ENCODE results near the gene CACNB2. TPM values are rescaled to one million over a fixed set of nuclear protein-coding genes. Genes with fewer than 3 reads are reported as not detected.

The CACNB2 gene
- total and polyA plus RNA-seq, 2 donors (not counting 3 experiments of a cell fraction or from before 2014, with no cell fraction given) = not detected

GRCh38 chr10:18230794-18231193, 90.6 kb downstream of the CACNB2 start:
- H3K27me3 ChIP-seq (ENCODE audit: control insufficient read depth in 2 of 2, insufficient read depth in 2 of 2, low read length in 2 of 2) = no peaks in the 10 kb centered on the region
- intact Hi-C loops (cut with micrococcal nuclease) = no loop called here
- no peak for FAIRE-seq
- H3K4me1 ChIP-seq (ENCODE audit: control insufficient read depth, extremely low read depth, insufficient read depth, low read length) = no peaks in the 10 kb centered on the region
- no peak overlapping the region for H3K4me2 ChIP-seq (ENCODE audit: insufficient read depth, low read length)
- no peak for TF ChIP-seq GATA2 (IDR thresholded peaks at IDR 0.05; ENCODE audit: insufficient read depth, insufficient read length, low read depth, low read length)
- TF ChIP-seq MAX (IDR thresholded peaks at IDR 0.05; ENCODE audit: insufficient read depth, insufficient read length) = no peak
- no peak for TF ChIP-seq JUN (IDR thresholded peaks at IDR 0.05; ENCODE audit: borderline replicate concordance, insufficient read depth, insufficient read length, low read depth)
- no peak for TF ChIP-seq POLR2A (IDR thresholded peaks at IDR 0.05; ENCODE audit: low read depth, low read length)
- no peak for TF ChIP-seq EZH2 (IDR thresholded peaks at IDR 0.05; ENCODE audit: borderline replicate concordance, low read depth, low read length, severe bottlenecking)
- TF ChIP-seq, protein P1, sequence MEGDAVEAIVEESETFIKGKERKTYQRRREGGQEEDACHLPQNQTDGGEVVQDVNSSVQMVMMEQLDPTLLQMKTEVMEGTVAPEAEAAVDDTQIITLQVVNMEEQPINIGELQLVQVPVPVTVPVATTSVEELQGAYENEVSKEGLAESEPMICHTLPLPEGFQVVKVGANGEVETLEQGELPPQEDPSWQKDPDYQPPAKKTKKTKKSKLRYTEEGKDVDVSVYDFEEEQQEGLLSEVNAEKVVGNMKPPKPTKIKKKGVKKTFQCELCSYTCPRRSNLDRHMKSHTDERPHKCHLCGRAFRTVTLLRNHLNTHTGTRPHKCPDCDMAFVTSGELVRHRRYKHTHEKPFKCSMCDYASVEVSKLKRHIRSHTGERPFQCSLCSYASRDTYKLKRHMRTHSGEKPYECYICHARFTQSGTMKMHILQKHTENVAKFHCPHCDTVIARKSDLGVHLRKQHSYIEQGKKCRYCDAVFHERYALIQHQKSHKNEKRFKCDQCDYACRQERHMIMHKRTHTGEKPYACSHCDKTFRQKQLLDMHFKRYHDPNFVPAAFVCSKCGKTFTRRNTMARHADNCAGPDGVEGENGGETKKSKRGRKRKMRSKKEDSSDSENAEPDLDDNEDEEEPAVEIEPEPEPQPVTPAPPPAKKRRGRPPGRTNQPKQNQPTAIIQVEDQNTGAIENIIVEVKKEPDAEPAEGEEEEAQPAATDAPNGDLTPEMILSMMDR (IDR thresholded peaks at IDR 0.05; ENCODE audit: extremely low read depth in 1 of 2, insufficient read depth in 1 of 2, low read depth in 1 of 2, low read length in 2 of 2) = no peak
- TF ChIP-seq POLR2AphosphoS5 (IDR thresholded peaks at IDR 0.05; ENCODE audit: insufficient read depth, low read depth, low read length) = no peak
- TF ChIP-seq FOS (IDR thresholded peaks at IDR 0.05; ENCODE audit: borderline replicate concordance, insufficient read depth, low read length) = no peak
- no peak for TF ChIP-seq MYC (IDR thresholded peaks at IDR 0.05; ENCODE audit: low read depth, low read length)
- no peak overlapping the region for H3K27ac ChIP-seq (ENCODE audit: insufficient read depth, low read depth, low read length)
- H3K79me2 ChIP-seq (ENCODE audit: control insufficient read depth, insufficient read depth, low read length) = no peaks in the 10 kb centered on the region
- H3K4me3 ChIP-seq (replicated peaks in 1 of 3; ENCODE audit: insufficient read depth in 1 of 3, low read depth in 1 of 3, low read length in 3 of 3) = no peak overlapping the region
- POLR2A ChIA-PET = no interaction called here
- no peaks in the 10 kb centered on the region for H3K9me1 ChIP-seq (replicated peaks; ENCODE audit: control insufficient read depth, extremely low read depth, insufficient read depth, low read length)
- no peak overlapping the region for H3K9ac ChIP-seq (replicated peaks; ENCODE audit: extremely low read depth, insufficient read depth, low read length)
- no peak for DNase-seq (ENCODE audit: low read depth, low spot score)
- H3K9me3 ChIP-seq (replicated peaks; ENCODE audit: control insufficient read depth, insufficient read depth, low read length) = no peaks in the 10 kb centered on the region
- no peak overlapping the region for H2AFZ ChIP-seq (ENCODE audit: low read depth, low read length)
- no TSS peak for BruUV-seq (replicated peaks)
- no peaks in the 10 kb centered on the region for H3K36me3 ChIP-seq (ENCODE audit: control insufficient read depth in 2 of 2, extremely low read depth in 1 of 2, insufficient read depth in 2 of 2, low read length in 2 of 2)
- no peaks in the 10 kb centered on the region for H4K20me1 ChIP-seq (replicated peaks; ENCODE audit: control insufficient read depth, extremely low read depth, insufficient read depth, low read length)
- dilution Hi-C loops (cut with MboI; ENCODE audit: extremely low pct_ligation_motif_present, low sequenced_read_pairs) = no loop called here
- CTCF ChIA-PET = no interaction called here

All from endothelial cell of umbilical vein (primary cell).